HEK293 (cell line): ENCODE results near the gene PPFIBP1.

Experiments
- HOXA7 ChIP-seq: sonication (generic); formaldehyde crosslinking; IDR thresholded peaks from 2 replicates; pipeline ENCODE4 v1.8.1; 2022; ENCODE audit warnings: missing genetic modification reagents, borderline replicate concordance
- ZNF473 ChIP-seq: fragments of 450-650 bp; formaldehyde crosslinking; IDR thresholded peaks from 2 replicates; pipeline ENCODE4 v1.5.1; 2017; ENCODE audit warnings: missing biosample characterization, missing genetic modification characterization
- TF ChIP-seq, protein P1 (sequence below): fragments of 450-650 bp; formaldehyde crosslinking; IDR thresholded peaks from 2 replicates; pipeline ENCODE4 v1.5.1; 2016; ENCODE audit warnings: missing biosample characterization, missing genetic modification characterization
- TF ChIP-seq, protein P2 (sequence below): fragments of 450-650 bp; formaldehyde crosslinking; IDR thresholded peaks from 2 replicates; pipeline ENCODE4 v1.5.1; 2016; ENCODE audit warnings: missing biosample characterization, missing genetic modification characterization

DNA sequence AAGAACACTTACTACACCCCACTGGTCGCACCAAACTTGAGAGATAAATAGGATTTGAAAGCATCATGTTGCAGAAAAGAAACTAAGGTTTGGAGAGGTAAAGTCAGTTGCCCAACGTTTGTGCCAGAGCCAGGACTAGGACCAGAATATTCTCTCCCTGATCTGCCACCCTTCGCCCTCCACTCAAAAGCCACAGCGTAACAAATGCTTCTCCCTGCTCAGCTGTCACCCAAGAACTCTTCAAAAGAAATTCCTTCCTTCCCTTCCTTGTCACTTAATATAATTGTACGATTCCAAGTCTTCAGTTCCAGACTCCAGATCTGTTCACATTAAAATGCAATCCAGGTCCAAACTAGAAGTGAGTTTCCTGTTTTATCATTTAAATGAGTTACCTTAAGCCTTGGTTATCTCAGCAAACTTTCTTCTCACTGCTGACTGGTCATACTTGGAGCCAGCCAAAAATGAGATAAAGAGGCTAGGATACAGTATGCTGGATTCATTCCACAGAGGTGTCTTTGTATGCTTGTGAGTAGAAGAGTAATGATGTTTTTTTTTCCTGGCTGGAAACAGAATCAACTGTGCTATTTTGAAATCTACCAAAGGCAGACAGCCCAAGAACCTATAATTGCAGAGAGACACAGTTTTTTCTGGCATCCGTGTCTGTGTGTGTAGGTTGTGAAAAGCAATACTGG is 12.8 kb upstream of the PPFIBP1 start:
- TF ChIP-seq ZNF473 (no peak), HOXA7 (CRISPR knock-in tag) (no peak)
- TF ChIP-seq, protein P1, sequence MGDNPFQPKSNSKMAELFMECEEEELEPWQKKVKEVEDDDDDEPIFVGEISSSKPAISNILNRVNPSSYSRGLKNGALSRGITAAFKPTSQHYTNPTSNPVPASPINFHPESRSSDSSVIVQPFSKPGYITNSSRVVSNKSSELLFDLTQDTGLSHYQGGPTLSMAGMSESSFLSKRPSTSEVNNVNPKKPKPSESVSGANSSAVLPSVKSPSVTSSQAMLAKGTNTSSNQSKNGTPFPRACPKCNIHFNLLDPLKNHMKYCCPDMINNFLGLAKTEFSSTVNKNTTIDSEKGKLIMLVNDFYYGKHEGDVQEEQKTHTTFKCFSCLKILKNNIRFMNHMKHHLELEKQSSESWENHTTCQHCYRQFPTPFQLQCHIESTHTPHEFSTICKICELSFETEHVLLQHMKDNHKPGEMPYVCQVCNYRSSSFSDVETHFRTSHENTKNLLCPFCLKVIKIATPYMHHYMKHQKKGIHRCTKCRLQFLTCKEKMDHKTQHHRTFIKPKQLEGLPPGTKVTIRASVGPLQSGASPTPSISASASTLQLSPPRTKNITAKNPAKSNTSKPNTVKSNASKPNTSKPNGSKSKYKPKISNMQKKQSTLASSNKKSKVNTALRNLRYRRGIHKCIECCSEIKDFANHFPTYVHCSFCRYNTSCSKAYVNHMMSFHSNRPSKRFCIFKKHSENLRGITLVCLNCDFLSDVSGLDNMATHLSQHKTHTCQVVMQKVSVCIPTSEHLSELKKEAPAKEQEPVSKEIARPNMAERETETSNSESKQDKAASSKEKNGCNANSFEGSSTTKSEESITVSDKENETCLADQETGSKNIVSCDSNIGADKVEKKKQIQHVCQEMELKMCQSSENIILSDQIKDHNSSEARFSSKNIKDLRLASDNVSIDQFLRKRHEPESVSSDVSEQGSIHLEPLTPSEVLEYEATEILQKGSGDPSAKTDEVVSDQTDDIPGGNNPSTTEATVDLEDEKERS (tag by site-specific recombination), result no peak
- TF ChIP-seq, protein P2, sequence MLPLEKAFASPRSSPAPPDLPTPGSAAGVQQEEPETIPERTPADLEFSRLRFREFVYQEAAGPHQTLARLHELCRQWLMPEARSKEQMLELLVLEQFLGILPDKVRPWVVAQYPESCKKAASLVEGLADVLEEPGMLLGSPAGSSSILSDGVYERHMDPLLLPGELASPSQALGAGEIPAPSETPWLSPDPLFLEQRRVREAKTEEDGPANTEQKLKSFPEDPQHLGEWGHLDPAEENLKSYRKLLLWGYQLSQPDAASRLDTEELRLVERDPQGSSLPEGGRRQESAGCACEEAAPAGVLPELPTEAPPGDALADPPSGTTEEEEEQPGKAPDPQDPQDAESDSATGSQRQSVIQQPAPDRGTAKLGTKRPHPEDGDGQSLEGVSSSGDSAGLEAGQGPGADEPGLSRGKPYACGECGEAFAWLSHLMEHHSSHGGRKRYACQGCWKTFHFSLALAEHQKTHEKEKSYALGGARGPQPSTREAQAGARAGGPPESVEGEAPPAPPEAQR (tag by site-specific recombination), result no peak
